Liver (tissue), 3 donors: ENCODE results near the gene TSGA10.

ENCODE experiments used
- GABPA ChIP-seq, 2 donors: IDR thresholded peaks in 1 of 2; conservative IDR thresholded peaks in 1 of 2; 2 replicates each; pipeline ENCODE4 v1.6.1; 2016; ENCODE audit warnings: antibody characterized with exemption in 2 of 2, mild to moderate bottlenecking in 1 of 2, moderate library complexity in 1 of 2
- RAD21 ChIP-seq, 2 donors: IDR thresholded peaks; 2 replicates each; pipeline ENCODE4 v1.6.1; 2016; ENCODE audit warnings: antibody characterized with exemption in 2 of 2, mild to moderate bottlenecking in 2 of 2
- SP1 ChIP-seq: IDR thresholded peaks from 2 replicates; pipeline ENCODE4 v1.6.1; 2018; ENCODE audit warnings: antibody characterized with exemption, mild to moderate bottlenecking
- TAF1 ChIP-seq: conservative IDR thresholded peaks from 2 replicates; pipeline ENCODE4 v1.6.1; 2016; ENCODE audit warnings: antibody characterized with exemption, mild to moderate bottlenecking
- YY1 ChIP-seq: IDR thresholded peaks from 2 replicates; pipeline ENCODE4 v1.6.1; 2016; ENCODE audit warnings: antibody characterized with exemption, mild to moderate bottlenecking
- TF ChIP-seq, protein P1 (sequence below): fragments of 150-350 bp; IDR thresholded peaks from 2 replicates; pipeline ENCODE4 v1.5.1; 2017; ENCODE audit warnings: improper control_type of control experiment, low read depth, low read length; ENCODE audit not compliant: missing input control
- TF ChIP-seq, protein P2 (sequence below): IDR thresholded peaks from 2 replicates; pipeline ENCODE4 v1.6.1; 2016; ENCODE audit warnings: antibody characterized with exemption
- TF ChIP-seq, protein P3 (sequence below): IDR thresholded peaks from 2 replicates; pipeline ENCODE4 v1.6.1; 2016; ENCODE audit warnings: antibody characterized with exemption, mild to moderate bottlenecking
- TF ChIP-seq, protein P4 (sequence below): IDR thresholded peaks from 2 replicates; pipeline ENCODE4 v1.6.1; 2016; ENCODE audit warnings: antibody characterized with exemption
- donor health status: healthy.
- donor health status: healthy.

DNA sequence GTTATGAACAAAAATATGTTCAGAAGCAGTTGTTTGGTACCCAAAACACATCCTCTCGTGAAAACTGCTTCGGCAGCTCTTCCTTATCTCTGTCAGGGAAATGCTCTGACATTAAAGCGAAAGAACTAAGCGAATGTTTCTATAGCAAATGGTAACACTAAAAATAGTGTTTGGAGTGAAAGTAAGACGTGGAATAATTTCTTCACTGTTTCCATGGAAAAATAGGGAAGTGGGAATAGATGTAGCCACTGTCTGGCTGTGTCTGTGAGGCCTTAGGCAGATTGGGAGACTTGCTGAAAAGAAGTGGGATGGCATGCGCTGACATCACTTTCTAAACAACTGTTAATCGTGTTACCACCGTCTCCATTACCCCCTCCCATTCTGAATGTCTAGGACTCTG, 207.2 kb downstream of the TSGA10 start:
- TF ChIP-seq, protein P1, sequence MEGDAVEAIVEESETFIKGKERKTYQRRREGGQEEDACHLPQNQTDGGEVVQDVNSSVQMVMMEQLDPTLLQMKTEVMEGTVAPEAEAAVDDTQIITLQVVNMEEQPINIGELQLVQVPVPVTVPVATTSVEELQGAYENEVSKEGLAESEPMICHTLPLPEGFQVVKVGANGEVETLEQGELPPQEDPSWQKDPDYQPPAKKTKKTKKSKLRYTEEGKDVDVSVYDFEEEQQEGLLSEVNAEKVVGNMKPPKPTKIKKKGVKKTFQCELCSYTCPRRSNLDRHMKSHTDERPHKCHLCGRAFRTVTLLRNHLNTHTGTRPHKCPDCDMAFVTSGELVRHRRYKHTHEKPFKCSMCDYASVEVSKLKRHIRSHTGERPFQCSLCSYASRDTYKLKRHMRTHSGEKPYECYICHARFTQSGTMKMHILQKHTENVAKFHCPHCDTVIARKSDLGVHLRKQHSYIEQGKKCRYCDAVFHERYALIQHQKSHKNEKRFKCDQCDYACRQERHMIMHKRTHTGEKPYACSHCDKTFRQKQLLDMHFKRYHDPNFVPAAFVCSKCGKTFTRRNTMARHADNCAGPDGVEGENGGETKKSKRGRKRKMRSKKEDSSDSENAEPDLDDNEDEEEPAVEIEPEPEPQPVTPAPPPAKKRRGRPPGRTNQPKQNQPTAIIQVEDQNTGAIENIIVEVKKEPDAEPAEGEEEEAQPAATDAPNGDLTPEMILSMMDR = no peak
- TF ChIP-seq TAF1 = no peak
- TF ChIP-seq SP1 = no peak
- TF ChIP-seq, protein P2, sequence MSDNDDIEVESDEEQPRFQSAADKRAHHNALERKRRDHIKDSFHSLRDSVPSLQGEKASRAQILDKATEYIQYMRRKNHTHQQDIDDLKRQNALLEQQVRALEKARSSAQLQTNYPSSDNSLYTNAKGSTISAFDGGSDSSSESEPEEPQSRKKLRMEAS = no peak
- TF ChIP-seq, protein P3, sequence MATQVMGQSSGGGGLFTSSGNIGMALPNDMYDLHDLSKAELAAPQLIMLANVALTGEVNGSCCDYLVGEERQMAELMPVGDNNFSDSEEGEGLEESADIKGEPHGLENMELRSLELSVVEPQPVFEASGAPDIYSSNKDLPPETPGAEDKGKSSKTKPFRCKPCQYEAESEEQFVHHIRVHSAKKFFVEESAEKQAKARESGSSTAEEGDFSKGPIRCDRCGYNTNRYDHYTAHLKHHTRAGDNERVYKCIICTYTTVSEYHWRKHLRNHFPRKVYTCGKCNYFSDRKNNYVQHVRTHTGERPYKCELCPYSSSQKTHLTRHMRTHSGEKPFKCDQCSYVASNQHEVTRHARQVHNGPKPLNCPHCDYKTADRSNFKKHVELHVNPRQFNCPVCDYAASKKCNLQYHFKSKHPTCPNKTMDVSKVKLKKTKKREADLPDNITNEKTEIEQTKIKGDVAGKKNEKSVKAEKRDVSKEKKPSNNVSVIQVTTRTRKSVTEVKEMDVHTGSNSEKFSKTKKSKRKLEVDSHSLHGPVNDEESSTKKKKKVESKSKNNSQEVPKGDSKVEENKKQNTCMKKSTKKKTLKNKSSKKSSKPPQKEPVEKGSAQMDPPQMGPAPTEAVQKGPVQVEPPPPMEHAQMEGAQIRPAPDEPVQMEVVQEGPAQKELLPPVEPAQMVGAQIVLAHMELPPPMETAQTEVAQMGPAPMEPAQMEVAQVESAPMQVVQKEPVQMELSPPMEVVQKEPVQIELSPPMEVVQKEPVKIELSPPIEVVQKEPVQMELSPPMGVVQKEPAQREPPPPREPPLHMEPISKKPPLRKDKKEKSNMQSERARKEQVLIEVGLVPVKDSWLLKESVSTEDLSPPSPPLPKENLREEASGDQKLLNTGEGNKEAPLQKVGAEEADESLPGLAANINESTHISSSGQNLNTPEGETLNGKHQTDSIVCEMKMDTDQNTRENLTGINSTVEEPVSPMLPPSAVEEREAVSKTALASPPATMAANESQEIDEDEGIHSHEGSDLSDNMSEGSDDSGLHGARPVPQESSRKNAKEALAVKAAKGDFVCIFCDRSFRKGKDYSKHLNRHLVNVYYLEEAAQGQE = no peak
- TF ChIP-seq RAD21 (IDR thresholded peaks at IDR 0.05) = no peak
- TF ChIP-seq YY1 = no peak
- no peak for TF ChIP-seq GABPA (IDR thresholded peaks at IDR 0.05 in 1 of 2, conservative IDR thresholded peaks at IDR 0.05 in 1 of 2)
- TF ChIP-seq, protein P4, sequence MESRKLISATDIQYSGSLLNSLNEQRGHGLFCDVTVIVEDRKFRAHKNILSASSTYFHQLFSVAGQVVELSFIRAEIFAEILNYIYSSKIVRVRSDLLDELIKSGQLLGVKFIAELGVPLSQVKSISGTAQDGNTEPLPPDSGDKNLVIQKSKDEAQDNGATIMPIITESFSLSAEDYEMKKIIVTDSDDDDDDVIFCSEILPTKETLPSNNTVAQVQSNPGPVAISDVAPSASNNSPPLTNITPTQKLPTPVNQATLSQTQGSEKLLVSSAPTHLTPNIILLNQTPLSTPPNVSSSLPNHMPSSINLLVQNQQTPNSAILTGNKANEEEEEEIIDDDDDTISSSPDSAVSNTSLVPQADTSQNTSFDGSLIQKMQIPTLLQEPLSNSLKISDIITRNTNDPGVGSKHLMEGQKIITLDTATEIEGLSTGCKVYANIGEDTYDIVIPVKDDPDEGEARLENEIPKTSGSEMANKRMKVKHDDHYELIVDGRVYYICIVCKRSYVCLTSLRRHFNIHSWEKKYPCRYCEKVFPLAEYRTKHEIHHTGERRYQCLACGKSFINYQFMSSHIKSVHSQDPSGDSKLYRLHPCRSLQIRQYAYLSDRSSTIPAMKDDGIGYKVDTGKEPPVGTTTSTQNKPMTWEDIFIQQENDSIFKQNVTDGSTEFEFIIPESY = no peak
